ENCODE results near the gene KLK15. TPM values are rescaled to one million over a fixed set of nuclear protein-coding genes. Genes with fewer than 3 reads are reported as not detected.

Gene KLK15
- total RNA-seq, 4 donors from 2014 or later = not detected

DNA sequence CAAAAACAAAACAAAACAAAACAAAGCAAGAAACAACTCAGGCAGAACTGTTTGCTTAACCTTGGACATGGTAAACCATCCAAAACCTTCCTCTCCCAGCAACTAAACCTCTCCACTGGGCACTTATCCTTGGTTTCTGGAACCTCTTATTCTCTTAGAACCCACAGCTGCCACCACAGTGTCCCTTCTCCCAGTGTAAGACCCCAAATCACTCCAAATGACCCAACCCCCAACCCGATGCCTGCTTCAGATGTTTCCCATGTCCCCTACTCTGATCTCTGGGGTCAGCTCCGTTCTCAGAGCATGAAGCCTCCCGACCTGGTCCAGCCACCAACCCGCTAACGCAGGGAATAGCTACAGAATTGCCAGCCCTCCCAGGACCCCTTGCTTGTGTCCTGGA is 40.8 kb upstream of the KLK15 start:
- TF ChIP-seq, protein P1, sequence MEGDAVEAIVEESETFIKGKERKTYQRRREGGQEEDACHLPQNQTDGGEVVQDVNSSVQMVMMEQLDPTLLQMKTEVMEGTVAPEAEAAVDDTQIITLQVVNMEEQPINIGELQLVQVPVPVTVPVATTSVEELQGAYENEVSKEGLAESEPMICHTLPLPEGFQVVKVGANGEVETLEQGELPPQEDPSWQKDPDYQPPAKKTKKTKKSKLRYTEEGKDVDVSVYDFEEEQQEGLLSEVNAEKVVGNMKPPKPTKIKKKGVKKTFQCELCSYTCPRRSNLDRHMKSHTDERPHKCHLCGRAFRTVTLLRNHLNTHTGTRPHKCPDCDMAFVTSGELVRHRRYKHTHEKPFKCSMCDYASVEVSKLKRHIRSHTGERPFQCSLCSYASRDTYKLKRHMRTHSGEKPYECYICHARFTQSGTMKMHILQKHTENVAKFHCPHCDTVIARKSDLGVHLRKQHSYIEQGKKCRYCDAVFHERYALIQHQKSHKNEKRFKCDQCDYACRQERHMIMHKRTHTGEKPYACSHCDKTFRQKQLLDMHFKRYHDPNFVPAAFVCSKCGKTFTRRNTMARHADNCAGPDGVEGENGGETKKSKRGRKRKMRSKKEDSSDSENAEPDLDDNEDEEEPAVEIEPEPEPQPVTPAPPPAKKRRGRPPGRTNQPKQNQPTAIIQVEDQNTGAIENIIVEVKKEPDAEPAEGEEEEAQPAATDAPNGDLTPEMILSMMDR (IDR thresholded peaks at IDR 0.05) = no peak
- ATAC-seq (ENCODE audit: low FRiP score) (no peak), DNase-seq (ENCODE audit: low spot score) (no peak)

GRCh38 chr19:50873056-50873455 is 39.7 kb upstream of the KLK15 start, which contains the start of gene KLK2:
KLK2 (plus strand) TSS chr19:50873439; CDS start chr19:50873474, 35 bp downstream.
- DNase-seq (ENCODE audit: low spot score) = no peak
- TF ChIP-seq, protein P1 (IDR thresholded peaks at IDR 0.05) = no peak
- ATAC-seq (ENCODE audit: low FRiP score) = no peak

- no peak for ATAC-seq (ENCODE audit: low FRiP score)
- DNase-seq (ENCODE audit: low spot score) = no peak
- TF ChIP-seq, protein P1 (IDR thresholded peaks at IDR 0.05) = no peak
Observed at GRCh38 chr19:50870417-50871089, 37.2 kb upstream of the KLK15 start.

DNA sequence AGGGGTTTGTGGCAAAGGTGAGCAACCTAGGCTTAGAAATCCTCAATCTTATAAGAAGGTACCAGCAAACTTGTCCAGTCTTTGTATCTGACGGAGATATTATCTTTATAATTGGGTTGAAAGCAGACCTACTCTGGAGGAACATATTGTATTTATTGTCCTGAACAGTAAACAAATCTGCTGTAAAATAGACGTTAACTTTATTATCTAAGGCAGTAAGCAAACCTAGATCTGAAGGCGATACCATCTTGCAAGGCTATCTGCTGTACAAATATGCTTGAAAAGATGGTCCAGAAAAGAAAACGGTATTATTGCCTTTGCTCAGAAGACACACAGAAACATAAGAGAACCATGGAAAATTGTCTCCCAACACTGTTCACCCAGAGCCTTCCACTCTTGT is 36.1 kb upstream of the KLK15 start:
- ATAC-seq (ENCODE audit: low FRiP score) (no peak), DNase-seq (ENCODE audit: low spot score) (no peak)
- TF ChIP-seq, protein P1 (IDR thresholded peaks at IDR 0.05) = no peak

- DNase-seq (ENCODE audit: low spot score) = no peak
- ATAC-seq (ENCODE audit: low FRiP score) = no peak
- TF ChIP-seq, protein P1 (IDR thresholded peaks at IDR 0.05) = no peak
Observed at GRCh38 chr19:50861496-50862286, 28.3 kb upstream of the KLK15 start.

DNA sequence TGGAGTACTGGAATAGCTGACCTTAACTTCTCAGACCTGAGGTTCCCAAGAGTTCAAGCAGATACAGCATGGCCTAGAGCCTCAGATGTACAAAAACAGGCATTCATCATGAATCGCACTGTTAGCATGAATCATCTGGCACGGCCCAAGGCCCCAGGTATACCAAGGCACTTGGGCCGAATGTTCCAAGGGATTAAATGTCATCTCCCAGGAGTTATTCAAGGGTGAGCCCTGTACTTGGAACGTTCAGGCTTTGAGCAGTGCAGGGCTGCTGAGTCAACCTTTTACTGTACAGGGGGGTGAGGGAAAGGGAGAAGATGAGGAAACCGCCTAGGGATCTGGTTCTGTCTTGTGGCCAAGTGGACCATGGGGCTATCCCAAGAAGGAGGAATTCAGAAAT is 27.6 kb upstream of the KLK15 start:
- DNase-seq (ENCODE audit: low spot score) (no peak), ATAC-seq (ENCODE audit: low FRiP score) (no peak)
- TF ChIP-seq, protein P1 (IDR thresholded peaks at IDR 0.05) = no peak

Measured in omental fat pad (tissue), 4 donors.